Loucy (cell line): ENCODE measurements around the gene FKBP1A.

Experiments
- CTCF ChIP-seq: fragments of 200-600 bp; sonication (generic); conservative IDR thresholded peaks from 2 replicates; pipeline ENCODE4 v1.5.1; 2014; ENCODE audit warnings: mild to moderate bottlenecking, antibody characterized with exemption, low read length
- EZH2phosphoT487 ChIP-seq: fragments of 200-600 bp; IDR thresholded peaks from 2 replicates; pipeline ENCODE4 v1.6.1; 2018; ENCODE audit warnings: antibody characterized with exemption, mild to moderate bottlenecking, moderate library complexity, borderline replicate concordance

DNA sequence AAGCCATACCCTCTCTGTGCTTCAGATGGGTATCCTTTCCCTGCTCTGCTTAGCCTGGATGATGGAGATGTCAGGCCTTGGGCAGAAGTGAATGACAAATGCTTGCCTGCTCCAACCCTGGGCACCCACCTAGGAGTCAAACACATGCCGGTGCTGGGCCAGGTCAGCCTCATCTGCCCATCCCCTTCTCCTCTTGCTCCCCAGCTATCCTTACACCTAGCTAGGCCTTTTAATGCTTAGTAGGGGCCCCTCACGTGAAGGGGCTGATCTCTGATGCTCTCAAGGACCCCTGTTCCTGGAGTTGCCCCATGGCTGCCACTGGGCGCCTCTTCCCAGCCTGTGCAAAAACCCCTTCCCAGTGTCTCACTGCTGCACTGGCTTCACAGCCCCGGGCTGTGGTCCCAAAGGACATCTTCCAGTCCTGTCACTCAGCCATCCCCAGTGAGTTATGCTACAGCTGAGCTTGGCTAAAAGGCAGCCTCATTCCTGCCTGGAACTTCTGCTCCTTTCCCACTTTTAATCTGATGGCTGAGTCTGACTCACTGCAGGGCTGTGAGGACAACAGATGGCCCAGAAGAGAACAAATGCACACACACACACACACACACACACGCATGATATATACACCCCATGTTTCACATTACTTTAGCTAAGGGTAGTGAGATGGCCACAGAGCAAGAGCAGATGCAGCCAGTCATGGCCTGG, 51.1 kb downstream of the FKBP1A start:
- TF ChIP-seq CTCF = no peak
- no peak for TF ChIP-seq EZH2phosphoT487
